H9 (cell line): ENCODE data around the gene CPD. TPM values are rescaled to one million over a fixed set of nuclear protein-coding genes. Genes with fewer than 3 reads are reported as not detected.

Source experiments
- DNase-seq: peaks from one replicate; pipeline ENCODE4 v3.0.0-alpha.2; 2017
- H2AFZ ChIP-seq: one replicate; pipeline ENCODE4 v1.6.1; 2013; ENCODE audit warnings: mild to moderate bottlenecking, low read length, control low read depth, moderate library complexity
- H2AK5ac ChIP-seq: 2 replicates; pipeline ENCODE4 v1.6.1; 2013; ENCODE audit warnings: low read length, control low read depth, mixed read lengths; ENCODE audit not compliant: insufficient read length
- H2BK120ac ChIP-seq: one replicate; pipeline ENCODE4 v1.6.1; 2013; ENCODE audit warnings: low read depth, mild to moderate bottlenecking, low read length, control low read depth, inconsistent platforms; ENCODE audit not compliant: poor library complexity, severe bottlenecking
- H2BK12ac ChIP-seq: 2 replicates; pipeline ENCODE4 v1.6.1; 2013; ENCODE audit warnings: low read length, control low read depth, mixed read lengths, low read depth; ENCODE audit not compliant: insufficient read length
- H2BK15ac ChIP-seq: 2 replicates; pipeline ENCODE4 v1.6.1; 2013; ENCODE audit warnings: low read depth, low read length, control low read depth
- H2BK20ac ChIP-seq: one replicate; pipeline ENCODE4 v1.6.1; 2013; ENCODE audit warnings: low read depth, mild to moderate bottlenecking, low read length, control low read depth, inconsistent platforms; ENCODE audit not compliant: poor library complexity, severe bottlenecking
- H2BK5ac ChIP-seq: 2 replicates; pipeline ENCODE4 v1.6.1; 2013; ENCODE audit warnings: low read length, control low read depth, mixed read lengths; ENCODE audit not compliant: insufficient read length
- H3K14ac ChIP-seq: 2 replicates; pipeline ENCODE4 v1.6.1; 2013; ENCODE audit warnings: low read length, control low read depth; ENCODE audit not compliant: insufficient read depth
- H3K18ac ChIP-seq: 2 replicates; pipeline ENCODE4 v1.6.1; 2013; ENCODE audit warnings: low read depth, mild to moderate bottlenecking, mixed read lengths, low read length, control low read depth; ENCODE audit not compliant: insufficient read length
- H3K23ac ChIP-seq: 2 replicates; pipeline ENCODE4 v1.6.1; 2013; ENCODE audit warnings: low read length, control low read depth, mixed read lengths, low read depth; ENCODE audit not compliant: insufficient read length
- H3K23me2 ChIP-seq: 2 replicates; pipeline ENCODE4 v1.6.1; 2013; ENCODE audit warnings: low read depth, mild to moderate bottlenecking, mixed read lengths, low read length, control low read depth; ENCODE audit not compliant: insufficient read length, poor library complexity, severe bottlenecking
- H3K27ac ChIP-seq: 2 replicates; pipeline ENCODE4 v1.5.1; 2013; ENCODE audit warnings: low read length, control low read depth, mixed read lengths, low read depth; ENCODE audit not compliant: insufficient read length
- H3K27me3 ChIP-seq: 2 replicates; pipeline ENCODE4 v1.6.1; 2013; ENCODE audit warnings: low read length, control low read depth, inconsistent platforms; ENCODE audit not compliant: insufficient read depth
- H3K4ac ChIP-seq: 2 replicates; pipeline ENCODE4 v1.6.1; 2013; ENCODE audit warnings: low read depth, mild to moderate bottlenecking, control low read depth, inconsistent platforms, low read length, moderate library complexity
- H3K4me1 ChIP-seq: 2 replicates; pipeline ENCODE4 v1.6.1; 2013; ENCODE audit warnings: low read length, control low read depth, inconsistent platforms; ENCODE audit not compliant: insufficient read depth
- H3K4me2 ChIP-seq: 2 replicates; pipeline ENCODE4 v1.6.1; 2013; ENCODE audit warnings: low read length, control low read depth, mixed read lengths; ENCODE audit not compliant: insufficient read length, insufficient read depth
- H3K56ac ChIP-seq: 2 replicates; pipeline ENCODE4 v1.6.1; 2013; ENCODE audit warnings: low read depth, mild to moderate bottlenecking, mixed read lengths, low read length, control low read depth; ENCODE audit not compliant: insufficient read length
- H3K79me1 ChIP-seq: 2 replicates; pipeline ENCODE4 v1.6.1; 2013; ENCODE audit warnings: low read depth, mild to moderate bottlenecking, moderate library complexity, low read length, control low read depth, inconsistent platforms; ENCODE audit not compliant: insufficient read depth, poor library complexity, severe bottlenecking
- H3K79me2 ChIP-seq: 2 replicates; pipeline ENCODE4 v1.6.1; 2013; ENCODE audit warnings: low read length, control low read depth, inconsistent platforms; ENCODE audit not compliant: insufficient read depth
- H3K9ac ChIP-seq: 2 replicates; pipeline ENCODE4 v1.6.1; 2013; ENCODE audit warnings: low read length, control low read depth, mixed read lengths; ENCODE audit not compliant: insufficient read length; ENCODE audit errors: extremely low read depth
- H3K9me3 ChIP-seq: one replicate; pipeline ENCODE4 v1.6.1; 2013; ENCODE audit warnings: low read depth, low read length, inconsistent platforms; ENCODE audit not compliant: control insufficient read depth
- H3T11ph ChIP-seq: one replicate; pipeline ENCODE4 v1.6.1; 2013; ENCODE audit warnings: mild to moderate bottlenecking, low read length, control low read depth, inconsistent platforms
- H4K20me1 ChIP-seq: one replicate; pipeline ENCODE4 v1.6.1; 2013; ENCODE audit not compliant: control insufficient read depth, insufficient read length, insufficient read depth
- H4K5ac ChIP-seq: 2 replicates; pipeline ENCODE4 v1.6.1; 2013; ENCODE audit warnings: low read depth, mild to moderate bottlenecking, mixed read lengths, low read length, control low read depth; ENCODE audit not compliant: insufficient read length
- H4K8ac ChIP-seq: replicated peaks from 2 replicates; pipeline ENCODE4 v1.6.1; 2013; ENCODE audit warnings: low read length, control low read depth, mixed read lengths, low read depth; ENCODE audit not compliant: insufficient read length
- H4K91ac ChIP-seq: 2 replicates; pipeline ENCODE4 v1.6.1; 2013; ENCODE audit warnings: low read depth, mild to moderate bottlenecking, moderate library complexity, mixed read lengths, low read length, control low read depth; ENCODE audit not compliant: insufficient read length
- H3K27ac Mint-ChIP-seq, 3 experiments: 2 replicates in 2 of 3; 3 replicates in 1 of 3; pipeline ENCODE4 v1.8.0; 2020 to 2021; ENCODE audit warnings: mixed read lengths in 3 of 3, mild to moderate bottlenecking in 1 of 3, moderate library complexity in 1 of 3
- H3K27me3 Mint-ChIP-seq: 2 replicates; pipeline ENCODE4 v1.8.0; 2021; ENCODE audit warnings: low read depth, mild to moderate bottlenecking, moderate library complexity, mixed read lengths
- H3K36me3 Mint-ChIP-seq, 3 experiments: 2 replicates in 2 of 3; 3 replicates in 1 of 3; pipeline ENCODE4 v1.8.0; 2020 to 2021; ENCODE audit warnings: low read depth in 3 of 3, mixed read lengths in 3 of 3; ENCODE audit not compliant: insufficient read depth in 1 of 3
- H3K4me1 Mint-ChIP-seq, 2 experiments: 2 replicates each; pipeline ENCODE4 v1.8.0; 2020; ENCODE audit warnings: mixed read lengths in 2 of 2
- H3K4me3 Mint-ChIP-seq, 2 experiments: 2 replicates in 1 of 2; 3 replicates in 1 of 2; pipeline ENCODE4 v1.8.0; 2020 to 2021; ENCODE audit warnings: mild to moderate bottlenecking in 2 of 2, mixed read lengths in 2 of 2, moderate library complexity in 1 of 2
- H3K9me3 Mint-ChIP-seq, 2 experiments: 2 replicates in 1 of 2; 3 replicates in 1 of 2; pipeline ENCODE4 v1.8.0; 2020; ENCODE audit warnings: mild to moderate bottlenecking in 2 of 2, mixed read lengths in 2 of 2, moderate library complexity in 1 of 2
- WGBS: extraction: QIAGEN DNeasy Blood & Tissue Kit; methylation state at CpG from one replicate; pipeline ENCODE4 v1.1.7; 2013; ENCODE audit warnings: missing lambda C conversion rate, low lambda C conversion rate, mixed read lengths; ENCODE audit not compliant: insufficient read length; ENCODE audit errors: extremely low coverage; 5-methylcytosine and 5-hydroxymethylcytosine counted together
- total RNA-seq: library from RNA; stranded (reverse); gene quantifications from 2 replicates; pipeline ENCODE4 v1.2.1, GENCODE V29; 2021
- TF ChIP-seq, protein P1 (sequence below): fragments of 200-600 bp; sonication (generic); conservative IDR thresholded peaks from 3 replicates; pipeline ENCODE4 v1.8.0; 2021; ENCODE audit warnings: antibody characterized with exemption, mild to moderate bottlenecking

The CPD gene
- total RNA-seq, 1 experiment from 2014 or later: 47.0 TPM

DNA sequence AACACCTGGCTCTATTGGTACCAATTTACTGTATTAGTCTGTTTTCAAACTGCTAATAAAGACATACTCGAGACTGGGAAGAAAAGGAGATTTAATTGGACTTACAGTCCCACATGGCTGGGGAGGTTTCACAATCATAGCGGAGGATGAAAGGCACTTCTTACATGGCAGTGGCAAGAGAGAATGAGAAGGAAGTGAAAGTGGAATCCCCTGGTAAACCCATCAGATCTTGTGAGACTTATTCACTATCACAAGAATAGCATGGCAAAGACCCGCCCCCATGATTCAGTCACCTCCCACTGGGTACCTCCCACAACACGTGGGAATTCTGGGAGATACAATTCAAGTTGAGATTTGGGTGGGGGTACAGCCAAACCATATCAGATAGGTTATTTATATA is 75.9 kb downstream of the CPD start:
- Histone ChIP-seq H3K27me3 (no peaks in the 10 kb centered on the region), H3K4ac (no peak overlapping the region), H3K23me2 (no peaks in the 10 kb centered on the region), H3K9ac (no peak overlapping the region), H3K4me2 (no peak overlapping the region), H3K9me3 (no peaks in the 10 kb centered on the region), H3K79me1 (no peaks in the 10 kb centered on the region), H3T11ph (no peak overlapping the region), H3K79me2 (no peaks in the 10 kb centered on the region), H4K20me1 (no peaks in the 10 kb centered on the region), H2AFZ (no peak overlapping the region), H2BK5ac (no peak overlapping the region), H2BK120ac (no peak overlapping the region), H2BK12ac (no peak overlapping the region), H2AK5ac (no peak overlapping the region), H3K18ac (no peak overlapping the region), H3K23ac (no peak overlapping the region), H4K91ac (no peak overlapping the region), H3K4me1 (no peaks in the 10 kb centered on the region), H2BK15ac (no peak overlapping the region), H4K8ac (no peak overlapping the region), H2BK20ac (no peak overlapping the region), H3K56ac (no peak overlapping the region), H4K5ac (no peak overlapping the region), H3K14ac (no peak overlapping the region), H3K27ac (no peak overlapping the region)
- Mint-ChIP-seq H3K4me3 (no peak overlapping the region), H3K9me3 (peaks cover 5 to 10% of the 10 kb centered on the region in 2 experiments; a peak in 4 of 5 replicates), H3K27ac (no peak overlapping the region), H3K36me3 (peaks cover 24 to 56% (median 46%) of the 10 kb centered on the region in 3 experiments), H3K27me3 (no peaks in the 10 kb centered on the region), H3K4me1 (no peaks in the 10 kb centered on the region)
- TF ChIP-seq, protein P1, sequence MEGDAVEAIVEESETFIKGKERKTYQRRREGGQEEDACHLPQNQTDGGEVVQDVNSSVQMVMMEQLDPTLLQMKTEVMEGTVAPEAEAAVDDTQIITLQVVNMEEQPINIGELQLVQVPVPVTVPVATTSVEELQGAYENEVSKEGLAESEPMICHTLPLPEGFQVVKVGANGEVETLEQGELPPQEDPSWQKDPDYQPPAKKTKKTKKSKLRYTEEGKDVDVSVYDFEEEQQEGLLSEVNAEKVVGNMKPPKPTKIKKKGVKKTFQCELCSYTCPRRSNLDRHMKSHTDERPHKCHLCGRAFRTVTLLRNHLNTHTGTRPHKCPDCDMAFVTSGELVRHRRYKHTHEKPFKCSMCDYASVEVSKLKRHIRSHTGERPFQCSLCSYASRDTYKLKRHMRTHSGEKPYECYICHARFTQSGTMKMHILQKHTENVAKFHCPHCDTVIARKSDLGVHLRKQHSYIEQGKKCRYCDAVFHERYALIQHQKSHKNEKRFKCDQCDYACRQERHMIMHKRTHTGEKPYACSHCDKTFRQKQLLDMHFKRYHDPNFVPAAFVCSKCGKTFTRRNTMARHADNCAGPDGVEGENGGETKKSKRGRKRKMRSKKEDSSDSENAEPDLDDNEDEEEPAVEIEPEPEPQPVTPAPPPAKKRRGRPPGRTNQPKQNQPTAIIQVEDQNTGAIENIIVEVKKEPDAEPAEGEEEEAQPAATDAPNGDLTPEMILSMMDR: no peak
- WGBS: no CpG with 5 or more reads among the region's 4 CpGs
- DNase-seq: no peak
